ENCODE results near the gene SMARCA2.

The SMARCA2 gene

GRCh38 chr9:2016408-2017330, 1.5 kb downstream of the SMARCA2 start:
- FAIRE-seq, result no peak

GRCh38 chr9:2017331-2018161, 2.4 kb downstream of the SMARCA2 start:
- no peak for FAIRE-seq

DNA sequence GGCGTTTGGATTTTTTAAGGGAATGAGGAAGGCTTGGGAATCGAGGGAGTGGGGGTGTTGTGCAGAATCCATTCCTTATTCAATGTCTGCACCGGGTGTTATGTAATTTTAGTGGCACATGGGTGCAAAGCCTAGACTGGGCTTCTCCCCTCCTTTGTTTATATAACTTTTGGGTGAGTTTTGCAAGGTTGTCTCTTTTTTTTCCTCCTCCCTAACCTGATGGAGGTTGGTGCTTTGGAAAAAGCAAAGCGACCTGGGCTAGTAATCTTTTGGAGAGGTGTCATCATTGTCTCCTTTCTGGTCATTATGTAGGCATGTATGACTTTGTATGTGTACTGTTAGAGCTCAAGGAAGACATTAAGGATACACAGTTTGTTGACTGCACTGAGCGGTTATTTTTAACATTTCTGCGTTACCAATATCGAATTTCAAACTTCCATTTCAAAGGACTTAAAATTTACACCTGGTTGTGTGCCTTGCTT, 3.1 kb downstream of the SMARCA2 start:
- no peak for FAIRE-seq

DNA sequence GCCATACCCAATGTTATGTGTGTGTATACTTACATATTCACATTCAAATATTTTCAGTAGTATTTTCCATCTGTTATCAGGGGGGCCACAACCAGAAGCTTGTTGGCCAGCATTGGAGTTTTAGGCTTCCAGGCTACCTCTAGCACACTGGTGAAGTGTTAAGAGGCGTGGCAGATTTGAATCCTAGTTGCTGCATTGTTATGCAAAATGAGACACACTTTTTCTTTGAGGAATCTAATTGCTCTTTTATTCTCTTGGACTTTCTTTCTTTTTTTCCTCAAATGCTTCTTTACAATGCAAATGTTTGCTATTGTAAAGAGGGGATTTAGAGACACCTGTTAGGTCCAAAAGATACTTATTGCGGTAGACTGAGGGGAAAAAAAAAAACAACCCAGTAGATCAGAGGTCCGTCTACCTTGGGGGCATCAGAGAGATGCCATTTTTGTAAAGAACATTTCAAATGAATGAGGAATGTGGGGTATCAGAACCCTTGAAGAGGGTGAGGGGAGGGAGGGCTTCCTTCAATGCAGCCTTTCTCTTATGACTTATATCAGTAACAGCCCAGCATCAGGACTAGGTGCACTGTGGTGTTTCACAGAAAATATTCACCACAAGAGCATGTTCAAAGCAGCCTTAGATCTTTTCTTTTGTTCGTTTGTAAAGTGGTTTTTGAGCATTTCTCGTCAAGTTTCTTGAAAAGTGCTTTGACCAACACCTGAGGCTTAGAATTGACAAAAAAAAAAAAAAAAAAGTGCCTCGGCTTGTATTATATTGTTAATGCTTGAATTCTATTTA, 3.8 kb downstream of the SMARCA2 start:
- no peak for FAIRE-seq

DNA sequence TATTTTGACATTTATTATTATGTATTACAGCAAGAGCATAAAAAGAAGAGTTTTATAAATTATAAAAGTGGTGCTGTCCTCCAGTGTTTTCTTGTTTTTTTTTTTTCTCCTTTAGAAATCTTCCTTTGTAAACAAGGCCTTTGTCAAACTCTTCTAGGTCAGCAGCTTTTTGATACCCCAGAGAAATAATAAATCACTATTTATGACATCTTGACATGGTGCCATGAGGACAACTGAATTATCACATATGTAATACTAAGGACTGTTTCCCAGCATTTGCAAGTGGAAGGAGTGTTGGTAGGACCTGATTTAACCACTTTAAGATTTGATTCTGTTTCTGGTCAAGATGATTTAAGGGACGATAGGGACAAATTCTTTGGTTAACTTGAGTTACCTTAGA, 4.6 kb downstream of the SMARCA2 start:
- FAIRE-seq, result no peak

GRCh38 chr9:2021731-2022130, 6.6 kb downstream of the SMARCA2 start:
- no peak for FAIRE-seq

GRCh38 chr9:2022560-2022959, 7.4 kb downstream of the SMARCA2 start:
- no peak for FAIRE-seq

- no peak for FAIRE-seq
Measured at GRCh38 chr9:2023042-2023441, 7.9 kb downstream of the SMARCA2 start.

- no peak for FAIRE-seq
Measured at GRCh38 chr9:2023532-2023931, 8.4 kb downstream of the SMARCA2 start.

DNA sequence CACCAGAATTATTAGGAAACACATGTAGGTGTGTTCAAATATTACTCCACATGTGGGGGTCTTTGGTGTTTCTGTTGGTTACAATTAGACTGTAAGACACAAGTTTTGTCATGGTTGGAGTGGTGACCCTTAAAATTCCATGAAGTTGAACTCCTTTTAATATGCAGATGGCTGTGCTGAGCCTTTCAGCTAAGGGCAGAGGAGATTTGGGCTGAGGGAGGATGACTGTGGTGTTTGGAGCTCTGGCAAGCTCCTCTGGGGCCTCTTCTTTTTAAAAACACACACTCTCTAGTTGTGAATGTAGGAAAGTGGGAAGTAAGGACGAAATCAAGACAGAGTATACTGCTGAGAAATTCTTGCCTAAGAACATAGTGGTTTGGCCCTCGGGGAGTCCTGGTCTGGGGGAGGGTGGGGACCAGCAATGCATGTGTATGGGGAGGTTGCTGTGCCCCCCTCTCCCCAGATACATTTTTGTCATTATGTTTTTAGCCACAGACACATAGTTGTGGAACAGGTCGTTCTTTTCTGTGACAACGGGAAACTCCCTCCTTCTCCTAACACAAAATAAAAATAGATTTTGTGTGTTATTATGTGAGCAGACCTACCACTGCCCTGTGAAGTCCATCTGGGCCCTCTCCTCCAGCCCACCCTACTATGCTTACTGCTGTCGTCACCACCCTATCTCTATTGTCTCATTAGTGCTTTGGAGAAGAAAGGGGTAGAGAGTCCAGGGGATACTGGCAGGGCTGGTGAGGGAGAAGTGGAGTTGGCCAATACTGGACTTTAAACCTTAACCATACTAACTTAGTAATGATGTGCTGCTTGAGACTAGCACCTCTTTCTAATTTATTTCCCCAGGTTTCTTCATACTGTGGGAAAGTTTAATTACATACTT, 10.0 kb downstream of the SMARCA2 start:
- FAIRE-seq, result no peak

DNA sequence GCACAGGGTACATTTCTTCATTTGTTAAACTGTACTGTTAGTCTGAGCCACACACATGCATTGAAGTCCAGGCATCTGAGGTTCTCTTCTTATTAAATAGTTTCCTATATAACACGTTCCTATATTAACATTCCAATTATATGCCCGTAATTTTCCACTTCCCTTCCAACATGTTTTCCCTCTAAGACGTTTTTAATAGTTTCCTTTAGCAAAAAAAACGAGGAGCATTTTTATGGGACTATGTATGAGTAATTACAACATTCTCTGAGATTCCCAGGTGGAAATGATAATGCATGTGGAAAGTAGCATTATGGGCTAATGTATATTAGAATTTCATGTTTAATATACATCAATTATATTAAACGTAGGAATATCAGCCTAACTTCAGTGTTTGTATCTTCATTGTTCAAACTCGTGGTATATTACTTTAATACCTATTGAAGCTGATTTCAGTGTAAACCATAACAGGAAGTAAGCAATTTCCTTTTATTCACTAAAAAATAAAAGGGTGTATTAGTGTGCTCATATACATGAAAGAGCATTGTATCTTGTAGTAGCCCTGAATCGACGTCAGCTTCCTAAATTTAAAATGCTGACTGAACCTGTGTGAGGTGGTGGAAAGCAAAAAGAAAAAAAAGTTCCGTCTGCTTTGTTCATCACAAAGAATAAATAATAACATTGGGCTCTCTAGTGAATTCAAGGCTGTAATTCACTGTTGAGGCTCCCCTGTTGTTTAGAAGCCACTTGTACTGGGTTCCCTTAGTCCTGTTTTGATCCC, 11.3 kb downstream of the SMARCA2 start:
- no peak for FAIRE-seq

DNA sequence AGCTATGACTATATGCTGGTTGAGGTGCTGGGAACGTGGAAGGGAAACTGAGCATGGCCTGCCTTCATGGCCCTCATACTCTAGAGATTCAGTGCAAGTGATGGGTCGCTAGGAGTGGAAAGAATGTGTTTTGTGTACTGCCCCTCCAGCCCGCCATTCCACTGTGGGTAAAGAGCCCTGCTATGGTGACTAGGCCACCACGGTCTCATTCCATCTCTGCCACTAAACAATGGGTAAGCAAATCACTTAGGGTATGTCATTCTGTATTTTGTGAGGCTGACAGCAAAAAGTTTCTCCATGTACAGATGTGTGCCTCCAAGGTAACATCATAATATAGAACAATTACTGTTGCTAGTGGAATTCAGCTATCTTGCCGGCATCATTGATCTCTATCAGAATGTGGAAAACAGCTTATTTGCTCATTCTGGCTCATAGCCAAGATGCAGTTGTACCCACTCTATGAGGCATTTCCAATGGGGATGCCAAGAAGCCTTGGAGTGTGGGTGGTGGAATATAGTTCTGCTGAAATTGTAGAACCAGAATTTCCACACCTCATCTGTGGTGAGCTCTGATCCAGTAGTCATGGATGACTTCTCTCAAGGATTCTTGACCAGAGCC, 12.5 kb downstream of the SMARCA2 start:
- FAIRE-seq, result no peak

GRCh38 chr9:2028888-2029287, 13.7 kb downstream of the SMARCA2 start:
- no peak for FAIRE-seq

- FAIRE-seq, result no peak
Measured at GRCh38 chr9:2029666-2030170, 14.6 kb downstream of the SMARCA2 start.

DNA sequence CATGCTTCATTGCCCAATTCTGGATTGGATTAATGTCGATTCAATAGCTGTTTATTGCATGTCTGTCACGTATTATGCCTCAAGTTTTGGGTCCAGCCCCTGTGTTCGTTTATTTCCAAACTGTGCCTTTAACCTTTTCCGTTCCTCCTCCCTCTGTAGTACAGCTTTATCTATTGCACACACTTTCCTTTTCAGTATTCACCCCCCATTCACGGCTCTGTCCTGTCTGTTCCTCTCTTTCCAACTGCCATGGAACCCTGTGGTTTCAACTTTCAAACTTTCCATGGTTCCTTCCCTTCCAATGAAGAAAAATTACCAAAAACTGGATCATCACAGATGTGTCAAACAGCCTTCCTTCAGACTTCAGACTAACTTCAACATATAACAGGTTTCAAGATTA, 17.1 kb downstream of the SMARCA2 start:
- no peak for FAIRE-seq

- FAIRE-seq, result no peak
Measured at GRCh38 chr9:2036844-2037243, 21.7 kb downstream of the SMARCA2 start.

DNA sequence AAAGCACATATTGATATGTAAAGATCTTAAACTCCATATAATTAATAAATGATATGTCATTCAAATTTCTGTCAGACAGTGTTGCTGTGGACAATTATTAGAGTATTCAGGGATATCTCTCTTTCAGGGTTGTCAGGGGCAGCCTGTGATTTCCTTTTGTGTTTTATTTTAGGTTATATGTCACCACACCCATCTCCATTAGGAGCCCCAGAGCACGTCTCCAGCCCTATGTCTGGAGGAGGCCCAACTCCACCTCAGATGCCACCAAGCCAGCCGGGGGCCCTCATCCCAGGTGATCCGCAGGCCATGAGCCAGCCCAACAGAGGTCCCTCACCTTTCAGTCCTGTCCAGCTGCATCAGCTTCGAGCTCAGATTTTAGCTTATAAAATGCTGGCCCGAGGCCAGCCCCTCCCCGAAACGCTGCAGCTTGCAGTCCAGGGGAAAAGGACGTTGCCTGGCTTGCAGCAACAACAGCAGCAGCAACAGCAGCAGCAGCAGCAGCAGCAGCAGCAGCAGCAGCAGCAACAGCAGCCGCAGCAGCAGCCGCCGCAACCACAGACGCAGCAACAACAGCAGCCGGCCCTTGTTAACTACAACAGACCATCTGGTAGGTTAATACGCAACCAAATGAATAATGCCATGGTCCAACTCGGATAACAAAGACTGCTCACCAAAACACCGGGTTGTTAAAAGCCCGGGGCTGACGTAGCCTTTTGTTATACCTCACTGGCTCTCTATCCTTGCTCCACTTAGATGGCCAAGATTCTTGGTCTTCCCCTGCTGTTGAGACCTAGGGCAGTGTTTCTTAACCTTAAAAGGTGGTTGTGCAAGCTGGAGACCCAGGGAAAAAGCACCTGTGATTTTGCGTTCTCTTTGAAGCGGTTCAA, 24.4 kb downstream of the SMARCA2 start:
- FAIRE-seq, result no peak

- FAIRE-seq, result no peak
Measured at GRCh38 chr9:2040828-2041227, 25.7 kb downstream of the SMARCA2 start.

GRCh38 chr9:2041736-2042135, 26.6 kb downstream of the SMARCA2 start:
- FAIRE-seq, result no peak

Measured in A204.1 (cell line).